ENCODE measurements around the gene GAS2L3.

- no peak for TF ChIP-seq EZH2 (IDR thresholded peaks at IDR 0.05; ENCODE audit: low read length)
- TF ChIP-seq, protein P1, sequence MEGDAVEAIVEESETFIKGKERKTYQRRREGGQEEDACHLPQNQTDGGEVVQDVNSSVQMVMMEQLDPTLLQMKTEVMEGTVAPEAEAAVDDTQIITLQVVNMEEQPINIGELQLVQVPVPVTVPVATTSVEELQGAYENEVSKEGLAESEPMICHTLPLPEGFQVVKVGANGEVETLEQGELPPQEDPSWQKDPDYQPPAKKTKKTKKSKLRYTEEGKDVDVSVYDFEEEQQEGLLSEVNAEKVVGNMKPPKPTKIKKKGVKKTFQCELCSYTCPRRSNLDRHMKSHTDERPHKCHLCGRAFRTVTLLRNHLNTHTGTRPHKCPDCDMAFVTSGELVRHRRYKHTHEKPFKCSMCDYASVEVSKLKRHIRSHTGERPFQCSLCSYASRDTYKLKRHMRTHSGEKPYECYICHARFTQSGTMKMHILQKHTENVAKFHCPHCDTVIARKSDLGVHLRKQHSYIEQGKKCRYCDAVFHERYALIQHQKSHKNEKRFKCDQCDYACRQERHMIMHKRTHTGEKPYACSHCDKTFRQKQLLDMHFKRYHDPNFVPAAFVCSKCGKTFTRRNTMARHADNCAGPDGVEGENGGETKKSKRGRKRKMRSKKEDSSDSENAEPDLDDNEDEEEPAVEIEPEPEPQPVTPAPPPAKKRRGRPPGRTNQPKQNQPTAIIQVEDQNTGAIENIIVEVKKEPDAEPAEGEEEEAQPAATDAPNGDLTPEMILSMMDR (optimal IDR thresholded peaks at IDR 0.05 in 1 of 3, IDR thresholded peaks at IDR 0.05 in 1 of 3, conservative IDR thresholded peaks at IDR 0.05 in 1 of 3; ENCODE audit: extremely low read depth in 1 of 3, insufficient read depth in 2 of 3, low read length in 3 of 3) = no peak
Observed at GRCh38 chr12:100624571-100624970, 51.1 kb downstream of the GAS2L3 start.
